GM12878 (cell line): Measurements from ENCODE around the gene CD38.

Experiments used
- BHLHE40 ChIP-seq, 2 experiments: fragments of 450-650 bp in 1 of 2; IDR thresholded peaks; 2 replicates each; pipeline ENCODE4 v1.6.1; 2011 to 2017; ENCODE audit warnings: low read depth in 2 of 2, borderline replicate concordance in 1 of 2, improper control_type of control experiment in 1 of 2, low read length in 1 of 2, mild to moderate bottlenecking in 1 of 2
- BRCA1 ChIP-seq: IDR thresholded peaks from 2 replicates; pipeline ENCODE4 v1.6.1; 2011; ENCODE audit warnings: low read depth, low read length, improper control_type of control experiment
- EZH2 ChIP-seq: IDR thresholded peaks from 2 replicates; pipeline ENCODE4 v1.6.1; 2012; ENCODE audit warnings: low read depth, mild to moderate bottlenecking, control low read depth, inconsistent platforms, low read length, borderline replicate concordance; ENCODE audit not compliant: control insufficient read depth
- HDGF ChIP-seq: fragments of 450-650 bp; IDR thresholded peaks from 2 replicates; pipeline ENCODE4 v1.6.1; 2016; ENCODE audit warnings: antibody characterized with exemption
- SP1 ChIP-seq: IDR thresholded peaks from one replicate; pipeline ENCODE4 v1.6.1; 2011; ENCODE audit warnings: low read depth, low read length
- SRF ChIP-seq, 2 experiments: IDR thresholded peaks; 2 replicates each; pipeline ENCODE4 v1.6.1; 2011; ENCODE audit warnings: low read depth in 2 of 2, low read length in 2 of 2, mild to moderate bottlenecking in 1 of 2, moderate library complexity in 1 of 2
- TF ChIP-seq, protein P1 (sequence below): IDR thresholded peaks from 2 replicates; pipeline ENCODE4 v1.6.1; 2012; ENCODE audit warnings: mild to moderate bottlenecking, low read depth, low read length
- TF ChIP-seq, protein P2 (sequence below), 3 experiments: IDR thresholded peaks in 2 of 3; conservative IDR thresholded peaks in 1 of 3; 2 replicates each; pipeline ENCODE4 v1.5.1; 2011; ENCODE audit warnings: low read depth in 3 of 3, low read length in 3 of 3, mild to moderate bottlenecking in 3 of 3, control low read depth in 2 of 3, moderate library complexity in 2 of 3, inconsistent platforms in 1 of 3, mixed read lengths in 1 of 3; ENCODE audit not compliant: control insufficient read depth in 2 of 3, insufficient read depth in 1 of 3; ENCODE audit errors: extremely low read depth in 1 of 3
- TF ChIP-seq, protein P3 (sequence below): IDR thresholded peaks from 2 replicates; pipeline ENCODE4 v1.6.1; 2011; ENCODE audit warnings: mild to moderate bottlenecking, low read depth, low read length, moderate library complexity; ENCODE audit not compliant: insufficient replicate concordance
- TF ChIP-seq, protein P4 (sequence below): IDR thresholded peaks from 2 replicates; pipeline ENCODE4 v1.6.1; 2012; ENCODE audit warnings: low read depth, low read length, improper control_type of control experiment

DNA sequence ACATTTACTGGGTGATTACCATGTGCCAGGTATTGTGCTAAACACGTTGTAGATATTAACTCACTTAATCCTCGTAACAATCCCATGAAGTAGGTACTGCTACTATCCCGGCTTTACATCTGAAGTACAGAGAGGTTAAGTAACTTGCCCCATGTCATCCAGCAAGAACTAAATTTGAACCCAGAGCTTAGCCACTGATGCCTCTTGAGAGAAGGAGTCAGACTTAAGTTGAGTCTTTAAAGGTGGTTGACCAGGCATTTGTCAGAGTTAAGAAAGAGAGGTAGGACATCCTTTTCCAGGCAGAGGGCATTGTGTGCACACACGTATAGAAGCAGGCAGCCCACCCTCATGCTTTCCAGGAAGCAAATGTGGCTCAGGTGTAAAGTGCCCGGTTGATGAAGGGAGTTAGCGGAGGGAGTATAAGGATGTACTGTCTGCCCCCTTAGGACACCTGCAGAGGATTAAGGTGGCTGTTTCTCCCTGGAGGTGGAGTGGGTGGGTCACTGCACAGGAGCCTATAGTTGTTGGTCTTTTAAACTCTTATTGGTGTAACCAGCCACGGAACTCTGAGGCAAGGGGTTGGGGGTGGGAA, 335 bp upstream of the CD38 start:
- TF ChIP-seq BHLHE40 (IDR thresholded peaks at IDR 0.05; ENCODE audit: borderline replicate concordance in 1 of 2, low read depth in 2 of 2, low read length in 1 of 2) (no peak), EZH2 (no peak), SP1 (no peak), HDGF (no peak), BRCA1 (no peak), SRF (IDR thresholded peaks at IDR 0.05; ENCODE audit: low read depth in 2 of 2, low read length in 2 of 2) (no peak)
- TF ChIP-seq, protein P1, sequence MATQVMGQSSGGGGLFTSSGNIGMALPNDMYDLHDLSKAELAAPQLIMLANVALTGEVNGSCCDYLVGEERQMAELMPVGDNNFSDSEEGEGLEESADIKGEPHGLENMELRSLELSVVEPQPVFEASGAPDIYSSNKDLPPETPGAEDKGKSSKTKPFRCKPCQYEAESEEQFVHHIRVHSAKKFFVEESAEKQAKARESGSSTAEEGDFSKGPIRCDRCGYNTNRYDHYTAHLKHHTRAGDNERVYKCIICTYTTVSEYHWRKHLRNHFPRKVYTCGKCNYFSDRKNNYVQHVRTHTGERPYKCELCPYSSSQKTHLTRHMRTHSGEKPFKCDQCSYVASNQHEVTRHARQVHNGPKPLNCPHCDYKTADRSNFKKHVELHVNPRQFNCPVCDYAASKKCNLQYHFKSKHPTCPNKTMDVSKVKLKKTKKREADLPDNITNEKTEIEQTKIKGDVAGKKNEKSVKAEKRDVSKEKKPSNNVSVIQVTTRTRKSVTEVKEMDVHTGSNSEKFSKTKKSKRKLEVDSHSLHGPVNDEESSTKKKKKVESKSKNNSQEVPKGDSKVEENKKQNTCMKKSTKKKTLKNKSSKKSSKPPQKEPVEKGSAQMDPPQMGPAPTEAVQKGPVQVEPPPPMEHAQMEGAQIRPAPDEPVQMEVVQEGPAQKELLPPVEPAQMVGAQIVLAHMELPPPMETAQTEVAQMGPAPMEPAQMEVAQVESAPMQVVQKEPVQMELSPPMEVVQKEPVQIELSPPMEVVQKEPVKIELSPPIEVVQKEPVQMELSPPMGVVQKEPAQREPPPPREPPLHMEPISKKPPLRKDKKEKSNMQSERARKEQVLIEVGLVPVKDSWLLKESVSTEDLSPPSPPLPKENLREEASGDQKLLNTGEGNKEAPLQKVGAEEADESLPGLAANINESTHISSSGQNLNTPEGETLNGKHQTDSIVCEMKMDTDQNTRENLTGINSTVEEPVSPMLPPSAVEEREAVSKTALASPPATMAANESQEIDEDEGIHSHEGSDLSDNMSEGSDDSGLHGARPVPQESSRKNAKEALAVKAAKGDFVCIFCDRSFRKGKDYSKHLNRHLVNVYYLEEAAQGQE = no peak
- TF ChIP-seq, protein P2, sequence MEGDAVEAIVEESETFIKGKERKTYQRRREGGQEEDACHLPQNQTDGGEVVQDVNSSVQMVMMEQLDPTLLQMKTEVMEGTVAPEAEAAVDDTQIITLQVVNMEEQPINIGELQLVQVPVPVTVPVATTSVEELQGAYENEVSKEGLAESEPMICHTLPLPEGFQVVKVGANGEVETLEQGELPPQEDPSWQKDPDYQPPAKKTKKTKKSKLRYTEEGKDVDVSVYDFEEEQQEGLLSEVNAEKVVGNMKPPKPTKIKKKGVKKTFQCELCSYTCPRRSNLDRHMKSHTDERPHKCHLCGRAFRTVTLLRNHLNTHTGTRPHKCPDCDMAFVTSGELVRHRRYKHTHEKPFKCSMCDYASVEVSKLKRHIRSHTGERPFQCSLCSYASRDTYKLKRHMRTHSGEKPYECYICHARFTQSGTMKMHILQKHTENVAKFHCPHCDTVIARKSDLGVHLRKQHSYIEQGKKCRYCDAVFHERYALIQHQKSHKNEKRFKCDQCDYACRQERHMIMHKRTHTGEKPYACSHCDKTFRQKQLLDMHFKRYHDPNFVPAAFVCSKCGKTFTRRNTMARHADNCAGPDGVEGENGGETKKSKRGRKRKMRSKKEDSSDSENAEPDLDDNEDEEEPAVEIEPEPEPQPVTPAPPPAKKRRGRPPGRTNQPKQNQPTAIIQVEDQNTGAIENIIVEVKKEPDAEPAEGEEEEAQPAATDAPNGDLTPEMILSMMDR (IDR thresholded peaks at IDR 0.05 in 2 of 3, conservative IDR thresholded peaks at IDR 0.05 in 1 of 3; ENCODE audit: control insufficient read depth in 2 of 3, extremely low read depth in 1 of 3, insufficient read depth in 1 of 3, low read depth in 3 of 3, low read length in 3 of 3) = no peak
- TF ChIP-seq, protein P3, sequence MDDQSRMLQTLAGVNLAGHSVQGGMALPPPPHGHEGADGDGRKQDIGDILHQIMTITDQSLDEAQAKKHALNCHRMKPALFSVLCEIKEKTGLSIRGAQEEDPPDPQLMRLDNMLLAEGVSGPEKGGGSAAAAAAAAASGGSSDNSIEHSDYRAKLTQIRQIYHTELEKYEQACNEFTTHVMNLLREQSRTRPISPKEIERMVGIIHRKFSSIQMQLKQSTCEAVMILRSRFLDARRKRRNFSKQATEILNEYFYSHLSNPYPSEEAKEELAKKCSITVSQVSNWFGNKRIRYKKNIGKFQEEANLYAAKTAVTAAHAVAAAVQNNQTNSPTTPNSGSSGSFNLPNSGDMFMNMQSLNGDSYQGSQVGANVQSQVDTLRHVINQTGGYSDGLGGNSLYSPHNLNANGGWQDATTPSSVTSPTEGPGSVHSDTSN = no peak
- TF ChIP-seq, protein P4, sequence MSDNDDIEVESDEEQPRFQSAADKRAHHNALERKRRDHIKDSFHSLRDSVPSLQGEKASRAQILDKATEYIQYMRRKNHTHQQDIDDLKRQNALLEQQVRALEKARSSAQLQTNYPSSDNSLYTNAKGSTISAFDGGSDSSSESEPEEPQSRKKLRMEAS = no peak
